Uterus (tissue), 2 donors: ENCODE results near the gene C6orf52.

Experiments
- CTCF ChIP-seq, 4 experiments: fragments of 200-600 bp in 2 of 4; fragments of 450-650 bp in 2 of 4; sonication (generic) in 2 of 4; IDR thresholded peaks; one replicate each; pipeline ENCODE4 v1.5.1; 2016 to 2019; ENCODE audit warnings: antibody characterized with exemption in 4 of 4, mild to moderate bottlenecking in 2 of 4, moderate library complexity in 1 of 4
- POLR2A ChIP-seq, 2 donors: fragments of 450-650 bp; IDR thresholded peaks; one replicate each; pipeline ENCODE4 v1.6.1; 2016; ENCODE audit warnings: antibody characterized with exemption in 2 of 2, mild to moderate bottlenecking in 1 of 2, moderate library complexity in 1 of 2

GRCh38 chr6:10641528-10641927 is 52.9 kb downstream of the C6orf52 start:
- TF ChIP-seq CTCF (IDR thresholded peaks at IDR 0.05) (no peak), POLR2A (IDR thresholded peaks at IDR 0.05) (no peak)
